Measurements from ENCODE around the gene ADAM20. TPM values are rescaled to one million over a fixed set of nuclear protein-coding genes. Genes with fewer than 3 reads are reported as not detected.

Gene ADAM20
- polyA plus RNA-seq, 1 donor (not counting 4 experiments of a cell fraction or from before 2014, with no cell fraction given) = 0.09 TPM

GRCh38 chr14:70536830-70537229 lies 2.0 kb upstream of the ADAM20 start:
- no peak overlapping the region for H2AFZ ChIP-seq (ENCODE audit: control insufficient read depth, low read length)
- H3K4me3 ChIP-seq (ENCODE audit: control insufficient read depth in 2 of 3, extremely low read depth in 1 of 3, insufficient read depth in 2 of 3, low read depth in 1 of 3, low read length in 3 of 3) = no peak overlapping the region
- H3K4me2 ChIP-seq (ENCODE audit: control insufficient read depth, extremely low read depth, insufficient read depth, low read depth, low read length) = no peak overlapping the region
- no peaks in the 10 kb centered on the region for H3K36me3 ChIP-seq (ENCODE audit: control insufficient read depth in 2 of 2, extremely low read depth in 1 of 2, insufficient read depth in 2 of 2, low read length in 2 of 2)
- H3K27ac ChIP-seq (ENCODE audit: control insufficient read depth, insufficient read depth, low read length) = no peak overlapping the region
- H3K4me1 ChIP-seq (ENCODE audit: control insufficient read depth, extremely low read depth, insufficient read depth, low read length) = no peaks in the 10 kb centered on the region
- no peak overlapping the region for H3K9ac ChIP-seq (ENCODE audit: control insufficient read depth, extremely low read depth, insufficient read depth, low read length)
- H3K79me2 ChIP-seq (ENCODE audit: control insufficient read depth, insufficient read depth, low read length) = no peaks in the 10 kb centered on the region
- DNase-seq (ENCODE audit: low read depth, low spot score) (no peak), FAIRE-seq (no peak)
- TF ChIP-seq CTCF (optimal IDR thresholded peaks at IDR 0.05 in 1 of 3, IDR thresholded peaks at IDR 0.05 in 1 of 3, conservative IDR thresholded peaks at IDR 0.05 in 1 of 3; ENCODE audit: extremely low read depth in 1 of 3, insufficient read depth in 2 of 3, low read length in 3 of 3) (no peak), EZH2 (IDR thresholded peaks at IDR 0.05; ENCODE audit: low read length) (no peak)
- no peaks in the 10 kb centered on the region for H3K9me3 ChIP-seq (ENCODE audit: control insufficient read depth, low read depth, low read length)
- H3K27me3 ChIP-seq (ENCODE audit: control insufficient read depth, extremely low read depth, insufficient read depth, low read length) = no peaks in the 10 kb centered on the region
- H4K20me1 ChIP-seq (ENCODE audit: control insufficient read depth, extremely low read depth, insufficient read depth, low read length) = no peaks in the 10 kb centered on the region
- no peaks in the 10 kb centered on the region for H3K9me1 ChIP-seq (ENCODE audit: control insufficient read depth, extremely low read depth, insufficient read depth, low read length)
- dilution Hi-C loops (cut with MboI; ENCODE audit: extremely low pct_ligation_motif_present, low sequenced_read_pairs) = no loop called here

GRCh38 chr14:70530417-70530816 lies 4.4 kb downstream of the ADAM20 start:
- Histone ChIP-seq H3K36me3 (ENCODE audit: control insufficient read depth in 2 of 2, extremely low read depth in 1 of 2, insufficient read depth in 2 of 2, low read length in 2 of 2) (no peaks in the 10 kb centered on the region), H3K79me2 (ENCODE audit: control insufficient read depth, insufficient read depth, low read length) (no peaks in the 10 kb centered on the region), H3K27me3 (ENCODE audit: control insufficient read depth, extremely low read depth, insufficient read depth, low read length) (no peaks in the 10 kb centered on the region), H3K27ac (ENCODE audit: control insufficient read depth, insufficient read depth, low read length) (no peak overlapping the region), H3K9me1 (ENCODE audit: control insufficient read depth, extremely low read depth, insufficient read depth, low read length) (no peaks in the 10 kb centered on the region), H2AFZ (ENCODE audit: control insufficient read depth, low read length) (no peak overlapping the region), H3K4me1 (ENCODE audit: control insufficient read depth, extremely low read depth, insufficient read depth, low read length) (no peaks in the 10 kb centered on the region), H3K9ac (ENCODE audit: control insufficient read depth, extremely low read depth, insufficient read depth, low read length) (no peak overlapping the region), H3K4me2 (ENCODE audit: control insufficient read depth, extremely low read depth, insufficient read depth, low read depth, low read length) (no peak overlapping the region), H4K20me1 (ENCODE audit: control insufficient read depth, extremely low read depth, insufficient read depth, low read length) (no peaks in the 10 kb centered on the region), H3K9me3 (ENCODE audit: control insufficient read depth, low read depth, low read length) (no peaks in the 10 kb centered on the region), H3K4me3 (ENCODE audit: control insufficient read depth in 2 of 3, extremely low read depth in 1 of 3, insufficient read depth in 2 of 3, low read depth in 1 of 3, low read length in 3 of 3) (no peak overlapping the region)
- dilution Hi-C loops (cut with MboI; ENCODE audit: extremely low pct_ligation_motif_present, low sequenced_read_pairs) = no loop called here
- no peak for DNase-seq (ENCODE audit: low read depth, low spot score)
- FAIRE-seq = no peak
- TF ChIP-seq EZH2 (IDR thresholded peaks at IDR 0.05; ENCODE audit: low read length) (no peak), CTCF (optimal IDR thresholded peaks at IDR 0.05 in 1 of 3, IDR thresholded peaks at IDR 0.05 in 1 of 3, conservative IDR thresholded peaks at IDR 0.05 in 1 of 3; ENCODE audit: extremely low read depth in 1 of 3, insufficient read depth in 2 of 3, low read length in 3 of 3) (no peak)

All from keratinocyte (primary cell).